ENCODE data around the gene PLEKHM3. TPM values are rescaled to one million over a fixed set of nuclear protein-coding genes. Genes with fewer than 3 reads are reported as not detected.
"Not testable (repeated sequence)": the region's sequence is repeated elsewhere in the genome, so short reads cannot be mapped to it uniquely, and the experiment has no call there.

PLEKHM3 gene
- total RNA-seq, 1 donor from 2014 or later = 50.7 TPM

GRCh38 chr2:207925601-207926000 is 99.7 kb downstream of the PLEKHM3 start:
- DNase-seq = no peak

- DNase-seq = no peak
These were observed 103.7 kb downstream of the PLEKHM3 start for GRCh38 chr2:207921606-207922005.

GRCh38 chr2:207920721-207921120 is 104.6 kb downstream of the PLEKHM3 start:
- no peak for DNase-seq

- no peak for DNase-seq
These were observed 105.0 kb downstream of the PLEKHM3 start for GRCh38 chr2:207920321-207920720.

- no peak for DNase-seq
These were observed 106.0 kb downstream of the PLEKHM3 start for GRCh38 chr2:207919164-207919919.

GRCh38 chr2:207914716-207915115 is 110.6 kb downstream of the PLEKHM3 start:
- no peak for DNase-seq

GRCh38 chr2:207913772-207914358 is 111.5 kb downstream of the PLEKHM3 start:
- no peak for DNase-seq

- no peak for DNase-seq
These were observed 113.5 kb downstream of the PLEKHM3 start for GRCh38 chr2:207911856-207912255.

GRCh38 chr2:207911215-207911614 is 114.1 kb downstream of the PLEKHM3 start:
- DNase-seq = no peak

GRCh38 chr2:207906495-207906894 is 118.8 kb downstream of the PLEKHM3 start:
- not testable (repeated sequence) for DNase-seq

GRCh38 chr2:207905546-207905945 is 119.8 kb downstream of the PLEKHM3 start:
- no peak for DNase-seq

- no peak for DNase-seq
These were observed 122.1 kb downstream of the PLEKHM3 start for GRCh38 chr2:207903236-207903635.

- no peak for DNase-seq
These were observed 122.5 kb downstream of the PLEKHM3 start for GRCh38 chr2:207902821-207903220.

GRCh38 chr2:207901829-207902228 is 123.5 kb downstream of the PLEKHM3 start:
- DNase-seq = no peak

GRCh38 chr2:207901401-207901800 is 123.9 kb downstream of the PLEKHM3 start:
- no peak for DNase-seq

- DNase-seq = no peak
These were observed 127.0 kb downstream of the PLEKHM3 start for GRCh38 chr2:207898354-207898695.

- no peak for DNase-seq
These were observed 127.6 kb downstream of the PLEKHM3 start for GRCh38 chr2:207897541-207898353.

GRCh38 chr2:207896525-207897285 is 128.6 kb downstream of the PLEKHM3 start:
- DNase-seq = no peak

- DNase-seq = no peak
These were observed 130.0 kb downstream of the PLEKHM3 start for GRCh38 chr2:207895274-207895860.

- DNase-seq = no peak
These were observed 132.5 kb downstream of the PLEKHM3 start for GRCh38 chr2:207892716-207893402.

- DNase-seq = no peak
These were observed 134.1 kb downstream of the PLEKHM3 start for GRCh38 chr2:207891086-207891844.
